IPS-20b (cell line): ENCODE measurements around the gene OLA1.

Experiments
- H3K27ac ChIP-seq: one replicate; pipeline ENCODE4 v1.5.1; 2013; ENCODE audit warnings: low read length
- H3K27me3 ChIP-seq: 2 replicates; pipeline ENCODE4 v1.6.1; 2013; ENCODE audit warnings: mild to moderate bottlenecking, low read length, inconsistent platforms; ENCODE audit not compliant: insufficient read depth
- H3K36me3 ChIP-seq: 2 replicates; pipeline ENCODE4 v1.6.1; 2013; ENCODE audit warnings: low read depth, mild to moderate bottlenecking, inconsistent platforms, low read length, moderate library complexity; ENCODE audit not compliant: insufficient read depth
- H3K4me1 ChIP-seq: 2 replicates; pipeline ENCODE4 v1.6.1; 2013; ENCODE audit warnings: mild to moderate bottlenecking, control low read depth, inconsistent platforms, low read length, moderate library complexity; ENCODE audit not compliant: insufficient read depth
- H3K4me3 ChIP-seq: 2 replicates; pipeline ENCODE4 v1.5.1; 2013; ENCODE audit warnings: mild to moderate bottlenecking, low read length, inconsistent platforms
- H3K9ac ChIP-seq: 2 replicates; pipeline ENCODE4 v1.6.1; 2013; ENCODE audit warnings: low read depth, mild to moderate bottlenecking, inconsistent platforms, low read length, moderate library complexity
- H3K9me3 ChIP-seq: 2 replicates; pipeline ENCODE4 v1.6.1; 2013; ENCODE audit warnings: mild to moderate bottlenecking, low read depth, low read length, inconsistent platforms; ENCODE audit not compliant: insufficient read depth

OLA1 gene

DNA sequence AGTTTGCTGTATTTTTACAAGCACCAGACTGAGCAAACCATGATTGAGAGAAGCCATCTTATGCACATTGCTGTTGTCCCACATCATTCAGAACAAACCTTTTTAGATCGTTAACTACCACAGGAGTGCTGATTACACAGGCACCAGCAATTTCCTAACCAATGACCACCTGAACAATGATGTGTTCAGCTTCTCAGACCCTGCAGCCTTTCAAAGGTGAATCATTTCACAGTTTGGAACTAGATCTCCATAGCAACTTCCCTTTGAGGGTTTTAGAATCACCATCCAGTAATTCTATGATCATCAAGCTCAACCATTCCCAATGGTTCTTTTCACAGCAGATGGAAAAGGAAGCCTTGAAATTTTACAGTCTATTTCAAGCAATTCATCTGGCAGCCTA, 71.4 kb downstream of the OLA1 start:
- Histone ChIP-seq H3K36me3 (peaks cover 6% of the 10 kb centered on the region; the same call in 1 of the 2 replicates), H3K27me3 (no peaks in the 10 kb centered on the region), H3K9me3 (peaks cover 9% of the 10 kb centered on the region; the same call in 1 of the 2 replicates), H3K9ac (no peak overlapping the region), H3K4me3 (no peak overlapping the region), H3K4me1 (peaks cover 5% of the 10 kb centered on the region), H3K27ac (no peak overlapping the region)

- H3K9ac ChIP-seq, result no peak overlapping the region
- H3K9me3 ChIP-seq, result peaks cover 17% of the 10 kb centered on the region; the same call in 1 of the 2 replicates
- H3K4me3 ChIP-seq, result no peak overlapping the region
- H3K27ac ChIP-seq, result no peak overlapping the region
- peaks cover 6% of the 10 kb centered on the region; the same call in 1 of the 2 replicates for H3K36me3 ChIP-seq
- H3K4me1 ChIP-seq, result peaks cover 5% of the 10 kb centered on the region; the same call in 1 of the 2 replicates
- H3K27me3 ChIP-seq, result no peaks in the 10 kb centered on the region
Measured at GRCh38 chr2:174174741-174175140, 73.6 kb downstream of the OLA1 start.

DNA sequence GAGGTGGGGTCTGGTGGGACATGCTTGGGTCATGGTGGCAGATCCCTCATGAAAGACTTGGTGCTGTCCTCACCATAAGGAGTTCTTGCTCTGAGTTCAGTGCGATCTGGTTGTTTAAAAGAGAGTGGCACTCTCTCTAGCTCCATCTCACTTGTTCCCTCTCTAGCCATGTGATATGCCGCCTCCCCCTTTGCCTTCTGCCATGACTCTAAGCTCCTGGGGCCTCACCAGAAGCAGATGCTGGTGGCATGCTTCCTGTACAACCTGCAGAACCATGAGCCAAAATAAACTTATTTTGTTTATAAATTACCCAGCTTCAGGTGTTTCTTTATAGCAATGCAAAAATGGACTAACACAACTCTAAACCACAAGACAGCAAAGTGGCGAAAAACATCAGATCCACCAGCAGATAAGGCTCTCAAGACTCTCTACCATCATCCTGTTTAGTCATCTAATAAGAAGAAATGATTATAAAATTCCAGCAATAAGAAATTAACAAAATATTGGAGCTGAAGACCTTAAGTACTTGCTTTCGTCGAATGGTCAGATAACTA, 75.5 kb downstream of the OLA1 start:
- Histone ChIP-seq H3K27ac (no peak overlapping the region), H3K9me3 (peaks cover 24% of the 10 kb centered on the region), H3K27me3 (no peaks in the 10 kb centered on the region), H3K9ac (no peak overlapping the region), H3K4me3 (no peak overlapping the region), H3K36me3 (peaks cover 6% of the 10 kb centered on the region; the same call in 1 of the 2 replicates), H3K4me1 (peaks cover 5% of the 10 kb centered on the region; the same call in 1 of the 2 replicates)

GRCh38 chr2:174171686-174172445, 76.5 kb downstream of the OLA1 start:
- Histone ChIP-seq H3K9me3 (peaks cover 24% of the 10 kb centered on the region), H3K4me3 (no peak overlapping the region), H3K9ac (no peak overlapping the region), H3K4me1 (no peaks in the 10 kb centered on the region), H3K27me3 (no peaks in the 10 kb centered on the region), H3K27ac (no peak overlapping the region), H3K36me3 (peaks cover 6% of the 10 kb centered on the region; the same call in 1 of the 2 replicates)

GRCh38 chr2:174169372-174169771, 79.0 kb downstream of the OLA1 start:
- H3K27ac ChIP-seq, result no peak overlapping the region
- H3K4me1 ChIP-seq, result no peaks in the 10 kb centered on the region
- peaks cover 15% of the 10 kb centered on the region for H3K9me3 ChIP-seq
- H3K27me3 ChIP-seq, result no peaks in the 10 kb centered on the region
- no peaks in the 10 kb centered on the region for H3K36me3 ChIP-seq
- H3K9ac ChIP-seq, result no peak overlapping the region
- no peak overlapping the region for H3K4me3 ChIP-seq

GRCh38 chr2:174166261-174166660, 82.1 kb downstream of the OLA1 start:
- H3K27me3 ChIP-seq, result no peaks in the 10 kb centered on the region
- H3K27ac ChIP-seq, result no peak overlapping the region
- no peaks in the 10 kb centered on the region for H3K4me1 ChIP-seq
- no peak overlapping the region for H3K9ac ChIP-seq
- H3K36me3 ChIP-seq, result no peaks in the 10 kb centered on the region
- peaks cover 15% of the 10 kb centered on the region for H3K9me3 ChIP-seq
- H3K4me3 ChIP-seq, result no peak overlapping the region

- no peak overlapping the region for H3K4me3 ChIP-seq
- H3K27ac ChIP-seq, result no peak overlapping the region
- H3K27me3 ChIP-seq, result no peaks in the 10 kb centered on the region
- no peaks in the 10 kb centered on the region for H3K36me3 ChIP-seq
- H3K9me3 ChIP-seq, result no peaks in the 10 kb centered on the region
- H3K4me1 ChIP-seq, result no peaks in the 10 kb centered on the region
- H3K9ac ChIP-seq, result no peak overlapping the region
Measured at GRCh38 chr2:174161490-174161889, 86.8 kb downstream of the OLA1 start.

GRCh38 chr2:174158003-174158402, 90.3 kb downstream of the OLA1 start:
- Histone ChIP-seq H3K27me3 (no peaks in the 10 kb centered on the region), H3K36me3 (no peaks in the 10 kb centered on the region), H3K27ac (no peak overlapping the region), H3K4me3 (no peak overlapping the region), H3K9me3 (no peaks in the 10 kb centered on the region), H3K9ac (no peak overlapping the region), H3K4me1 (no peaks in the 10 kb centered on the region)

GRCh38 chr2:174157053-174157452, 91.3 kb downstream of the OLA1 start:
- Histone ChIP-seq H3K36me3 (no peaks in the 10 kb centered on the region), H3K9me3 (no peaks in the 10 kb centered on the region), H3K9ac (no peak overlapping the region), H3K27me3 (no peaks in the 10 kb centered on the region), H3K4me3 (no peak overlapping the region), H3K4me1 (no peaks in the 10 kb centered on the region), H3K27ac (no peak overlapping the region)

- Histone ChIP-seq H3K4me1 (no peaks in the 10 kb centered on the region), H3K27ac (no peak overlapping the region)
Measured at GRCh38 chr2:174153757-174154680, 94.3 kb downstream of the OLA1 start.

GRCh38 chr2:174149530-174149929, 98.8 kb downstream of the OLA1 start:
- no peak overlapping the region for H3K27ac ChIP-seq
- H3K36me3 ChIP-seq, result no peaks in the 10 kb centered on the region
- H3K9ac ChIP-seq, result no peak overlapping the region
- H3K27me3 ChIP-seq, result no peaks in the 10 kb centered on the region
- no peak overlapping the region for H3K4me3 ChIP-seq
- no peaks in the 10 kb centered on the region for H3K4me1 ChIP-seq
- no peaks in the 10 kb centered on the region for H3K9me3 ChIP-seq

More at GRCh38 chr2:174153757-174154680, 94.3 kb downstream of the OLA1 start:
- Histone ChIP-seq H3K27me3 (no peaks in the 10 kb centered on the region), H3K9ac (no peak overlapping the region), H3K4me3 (no peak overlapping the region), H3K36me3 (no peaks in the 10 kb centered on the region), H3K9me3 (no peaks in the 10 kb centered on the region)
